Loucy (cell line): ENCODE results near the gene MRPL38.
"Not testable (repeated sequence)": the region's sequence is repeated elsewhere in the genome, so short reads cannot be mapped to it uniquely, and the experiment has no call there.

Experiments used
- H2AFZ ChIP-seq: fragments of 200-600 bp; sonication (generic); 2 replicates; pipeline ENCODE4 v1.6.0; 2016; ENCODE audit warnings: antibody characterized with exemption, mild to moderate bottlenecking, low read length, moderate library complexity
- H3F3A ChIP-seq: fragments of 200-600 bp; 2 replicates; pipeline ENCODE4 v1.6.0; 2016; ENCODE audit warnings: antibody characterized with exemption, low read depth, mild to moderate bottlenecking
- H3K27me3 ChIP-seq: fragments of 200-600 bp; sonication (generic); 2 replicates; pipeline ENCODE4 v1.6.1; 2014; ENCODE audit warnings: low read length, mild to moderate bottlenecking; ENCODE audit not compliant: insufficient read depth, poor library complexity, severe bottlenecking
- H3K36me3 ChIP-seq: fragments of 200-600 bp; sonication (generic); 2 replicates; pipeline ENCODE4 v1.6.1; 2016; ENCODE audit warnings: low read length; ENCODE audit not compliant: insufficient read depth
- H3K4me1 ChIP-seq: fragments of 200-600 bp; sonication (generic); 2 replicates; pipeline ENCODE4 v1.5.1; 2014; ENCODE audit warnings: low read length, mild to moderate bottlenecking; ENCODE audit not compliant: insufficient read depth, poor library complexity, severe bottlenecking
- H3K4me2 ChIP-seq: fragments of 200-600 bp; sonication (generic); 2 replicates; pipeline ENCODE4 v1.6.0; 2014; ENCODE audit warnings: antibody characterized with exemption, low read length, low read depth, mild to moderate bottlenecking; ENCODE audit not compliant: poor library complexity, severe bottlenecking
- H3K4me3 ChIP-seq: fragments of 200-600 bp; sonication (generic); 2 replicates; pipeline ENCODE4 v1.5.1; 2014; ENCODE audit warnings: low read length, mild to moderate bottlenecking, mixed read lengths; ENCODE audit not compliant: poor library complexity, severe bottlenecking
- H3K79me2 ChIP-seq: fragments of 200-600 bp; sonication (generic); 2 replicates; pipeline ENCODE4 v1.6.1; 2014; ENCODE audit warnings: low read length; ENCODE audit not compliant: insufficient read depth
- H3K9ac ChIP-seq: fragments of 200-600 bp; sonication (generic); 2 replicates; pipeline ENCODE4 v1.6.0; 2014; ENCODE audit warnings: mild to moderate bottlenecking, low read depth, low read length, moderate library complexity; ENCODE audit not compliant: poor library complexity, severe bottlenecking
- H3K9me2 ChIP-seq: fragments of 200-600 bp; sonication (generic); replicated peaks from 2 replicates; pipeline ENCODE4 v1.6.1; 2016; ENCODE audit warnings: low read depth, low read length, mixed read lengths
- H3K9me3 ChIP-seq: fragments of 200-600 bp; sonication (generic); 2 replicates; pipeline ENCODE4 v1.6.1; 2014; ENCODE audit warnings: mild to moderate bottlenecking, antibody characterized with exemption, low read length, low read depth; ENCODE audit not compliant: insufficient read depth
- H4K20me1 ChIP-seq: fragments of 200-600 bp; sonication (generic); 2 replicates; pipeline ENCODE4 v1.6.0; 2014; ENCODE audit warnings: antibody characterized with exemption, low read length, mild to moderate bottlenecking; ENCODE audit not compliant: insufficient read depth, poor library complexity, severe bottlenecking
- EZH2phosphoT487 ChIP-seq: fragments of 200-600 bp; IDR thresholded peaks from 2 replicates; pipeline ENCODE4 v1.6.1; 2018; ENCODE audit warnings: antibody characterized with exemption, mild to moderate bottlenecking, moderate library complexity, borderline replicate concordance
- TF ChIP-seq, protein P1 (sequence below): fragments of 200-600 bp; sonication (generic); conservative IDR thresholded peaks from 2 replicates; pipeline ENCODE4 v1.5.1; 2014; ENCODE audit warnings: mild to moderate bottlenecking, antibody characterized with exemption, low read length

MRPL38 gene

GRCh38 chr17:75853433-75853832, 51.3 kb downstream of the MRPL38 start:
- H2AFZ ChIP-seq = no peak overlapping the region
- H3K27me3 ChIP-seq = no peaks in the 10 kb centered on the region
- H3K79me2 ChIP-seq = peaks cover 24% of the 10 kb centered on the region
- TF ChIP-seq EZH2phosphoT487 = no peak
- TF ChIP-seq, protein P1, sequence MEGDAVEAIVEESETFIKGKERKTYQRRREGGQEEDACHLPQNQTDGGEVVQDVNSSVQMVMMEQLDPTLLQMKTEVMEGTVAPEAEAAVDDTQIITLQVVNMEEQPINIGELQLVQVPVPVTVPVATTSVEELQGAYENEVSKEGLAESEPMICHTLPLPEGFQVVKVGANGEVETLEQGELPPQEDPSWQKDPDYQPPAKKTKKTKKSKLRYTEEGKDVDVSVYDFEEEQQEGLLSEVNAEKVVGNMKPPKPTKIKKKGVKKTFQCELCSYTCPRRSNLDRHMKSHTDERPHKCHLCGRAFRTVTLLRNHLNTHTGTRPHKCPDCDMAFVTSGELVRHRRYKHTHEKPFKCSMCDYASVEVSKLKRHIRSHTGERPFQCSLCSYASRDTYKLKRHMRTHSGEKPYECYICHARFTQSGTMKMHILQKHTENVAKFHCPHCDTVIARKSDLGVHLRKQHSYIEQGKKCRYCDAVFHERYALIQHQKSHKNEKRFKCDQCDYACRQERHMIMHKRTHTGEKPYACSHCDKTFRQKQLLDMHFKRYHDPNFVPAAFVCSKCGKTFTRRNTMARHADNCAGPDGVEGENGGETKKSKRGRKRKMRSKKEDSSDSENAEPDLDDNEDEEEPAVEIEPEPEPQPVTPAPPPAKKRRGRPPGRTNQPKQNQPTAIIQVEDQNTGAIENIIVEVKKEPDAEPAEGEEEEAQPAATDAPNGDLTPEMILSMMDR = no peak
- H3K9me3 ChIP-seq = no peaks in the 10 kb centered on the region
- no peak overlapping the region for H3K4me3 ChIP-seq
- H3F3A ChIP-seq = peaks cover 3% of the 10 kb centered on the region; the same call in 1 of the 2 replicates
- H3K36me3 ChIP-seq = peaks cover 4% of the 10 kb centered on the region; the same call in 1 of the 2 replicates
- H3K9me2 ChIP-seq = no peaks in the 10 kb centered on the region
- peak overlapping the region; percentile 99 for H3K4me2 ChIP-seq
- H3K9ac ChIP-seq = peak overlapping the region; percentile 32
- peaks cover 7% of the 10 kb centered on the region for H4K20me1 ChIP-seq
- H3K4me1 ChIP-seq = peaks cover 30% of the 10 kb centered on the region

- peaks cover 21% of the 10 kb centered on the region for H3K4me1 ChIP-seq
- H3K27me3 ChIP-seq, H3K9ac ChIP-seq, H3K4me2 ChIP-seq, H3F3A ChIP-seq, H3K9me3 ChIP-seq, H3K9me2 ChIP-seq, H2AFZ ChIP-seq, H4K20me1 ChIP-seq, H3K4me3 ChIP-seq, H3K36me3 ChIP-seq: not testable (repeated sequence)
- peaks cover 23% of the 10 kb centered on the region for H3K79me2 ChIP-seq
Observed at GRCh38 chr17:75851693-75851991, 53.0 kb downstream of the MRPL38 start.

DNA sequence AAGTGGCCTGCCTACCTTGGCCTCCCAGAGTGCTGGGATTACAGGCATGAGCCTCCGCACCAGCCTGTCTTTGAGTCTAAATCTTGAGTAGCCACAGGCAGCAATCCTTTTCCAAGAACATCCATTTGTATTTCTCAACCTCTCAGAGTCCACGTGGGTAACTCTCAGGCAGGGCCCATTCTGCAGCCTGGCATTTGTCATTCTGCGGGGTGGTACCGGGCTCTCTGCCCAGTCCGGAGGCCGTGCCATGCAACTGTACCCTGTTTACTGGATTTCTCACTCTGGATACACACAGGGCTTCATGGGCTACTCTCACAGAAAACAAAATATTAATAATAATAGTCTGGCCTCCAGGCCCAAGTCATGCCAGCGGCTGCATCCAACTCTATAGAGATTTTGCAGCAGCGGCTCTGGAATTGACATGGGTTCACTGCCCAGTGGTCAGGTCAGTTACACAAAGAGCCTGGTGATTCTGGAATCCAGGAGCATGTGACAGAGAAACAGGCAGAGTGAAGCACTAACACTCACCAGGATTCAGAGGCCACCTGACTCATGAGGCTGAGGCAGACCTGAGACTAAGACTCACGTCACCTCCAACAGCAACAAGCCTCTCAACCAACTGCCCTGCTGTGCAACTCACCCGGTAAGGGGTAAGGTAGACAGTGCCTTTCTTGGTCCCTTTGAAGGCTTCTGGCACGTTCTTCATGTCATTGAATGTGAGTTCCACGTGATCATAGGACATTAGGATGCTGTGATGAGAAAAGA, 53.6 kb downstream of the MRPL38 start:
- H2AFZ ChIP-seq = no peak overlapping the region
- TF ChIP-seq, protein P1 = no peak
- TF ChIP-seq EZH2phosphoT487 = no peak
- H3K9me3 ChIP-seq = no peaks in the 10 kb centered on the region
- peaks cover 18% of the 10 kb centered on the region for H3K79me2 ChIP-seq
- H3K27me3 ChIP-seq = no peaks in the 10 kb centered on the region
- H3K4me3 ChIP-seq = no peak overlapping the region
- H3K9me2 ChIP-seq = no peaks in the 10 kb centered on the region
- H3K9ac ChIP-seq = no peak overlapping the region
- no peak overlapping the region for H3K4me2 ChIP-seq
- H4K20me1 ChIP-seq = peaks cover 7% of the 10 kb centered on the region
- peaks cover 4% of the 10 kb centered on the region; the same call in 1 of the 2 replicates for H3K36me3 ChIP-seq
- peaks cover 23% of the 10 kb centered on the region for H3K4me1 ChIP-seq
- H3F3A ChIP-seq = no peaks in the 10 kb centered on the region

GRCh38 chr17:75849724-75850123, 55.0 kb downstream of the MRPL38 start:
- Histone ChIP-seq H3K9me2 (no peaks in the 10 kb centered on the region), H3K4me3 (no peak overlapping the region), H3K9me3 (no peaks in the 10 kb centered on the region), H4K20me1 (peaks cover 6% of the 10 kb centered on the region), H3F3A (no peaks in the 10 kb centered on the region), H3K79me2 (peaks cover 20% of the 10 kb centered on the region), H3K27me3 (no peaks in the 10 kb centered on the region), H3K4me2 (no peak overlapping the region), H3K4me1 (peaks cover 34% of the 10 kb centered on the region), H3K9ac (no peak overlapping the region), H3K36me3 (peaks cover 4% of the 10 kb centered on the region; the same call in 1 of the 2 replicates), H2AFZ (no peak overlapping the region)
- TF ChIP-seq, protein P1 = no peak
